ENCODE measurements around the gene SLC38A4.
"Not testable (repeated sequence)": the region's sequence is repeated elsewhere in the genome, so short reads cannot be mapped to it uniquely, and the experiment has no call there.

The SLC38A4 gene

DNA sequence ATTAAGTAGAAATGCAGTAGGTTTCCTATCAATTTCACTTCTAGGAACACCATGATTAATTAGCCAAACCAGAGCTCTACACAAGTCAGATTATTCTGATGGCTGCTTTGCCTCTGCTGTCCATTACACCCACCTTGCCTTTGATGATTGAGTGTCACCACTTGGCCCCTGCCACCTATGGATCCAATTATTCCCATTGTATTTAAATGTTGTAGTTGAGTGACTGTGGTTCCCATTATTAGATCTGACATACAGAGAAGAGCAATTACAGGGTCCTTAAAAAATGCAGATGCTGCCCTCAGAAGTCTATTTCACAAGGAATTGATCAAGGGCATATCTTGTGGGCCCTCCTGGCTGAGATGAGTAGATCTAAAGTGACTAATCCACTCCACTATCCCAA lies 39.5 kb upstream of the SLC38A4 start:
- no peaks in the 10 kb centered on the region for H4K20me1 ChIP-seq (ENCODE audit: insufficient read depth, low read length)
- no peaks in the 10 kb centered on the region for H3K4me1 ChIP-seq (ENCODE audit: low read length)
- H2AFZ ChIP-seq (ENCODE audit: low read depth, low read length), result no peak overlapping the region
- H3K27me3 ChIP-seq (ENCODE audit: low read depth, low read length), result no peaks in the 10 kb centered on the region
- no peak overlapping the region for H3K4me2 ChIP-seq (ENCODE audit: low read length)
- H3K4me3 ChIP-seq (ENCODE audit: low read length), result no peak overlapping the region
- H3K9me3 ChIP-seq (ENCODE audit: insufficient read depth, low read length), result no peaks in the 10 kb centered on the region
- TF ChIP-seq, protein P1, sequence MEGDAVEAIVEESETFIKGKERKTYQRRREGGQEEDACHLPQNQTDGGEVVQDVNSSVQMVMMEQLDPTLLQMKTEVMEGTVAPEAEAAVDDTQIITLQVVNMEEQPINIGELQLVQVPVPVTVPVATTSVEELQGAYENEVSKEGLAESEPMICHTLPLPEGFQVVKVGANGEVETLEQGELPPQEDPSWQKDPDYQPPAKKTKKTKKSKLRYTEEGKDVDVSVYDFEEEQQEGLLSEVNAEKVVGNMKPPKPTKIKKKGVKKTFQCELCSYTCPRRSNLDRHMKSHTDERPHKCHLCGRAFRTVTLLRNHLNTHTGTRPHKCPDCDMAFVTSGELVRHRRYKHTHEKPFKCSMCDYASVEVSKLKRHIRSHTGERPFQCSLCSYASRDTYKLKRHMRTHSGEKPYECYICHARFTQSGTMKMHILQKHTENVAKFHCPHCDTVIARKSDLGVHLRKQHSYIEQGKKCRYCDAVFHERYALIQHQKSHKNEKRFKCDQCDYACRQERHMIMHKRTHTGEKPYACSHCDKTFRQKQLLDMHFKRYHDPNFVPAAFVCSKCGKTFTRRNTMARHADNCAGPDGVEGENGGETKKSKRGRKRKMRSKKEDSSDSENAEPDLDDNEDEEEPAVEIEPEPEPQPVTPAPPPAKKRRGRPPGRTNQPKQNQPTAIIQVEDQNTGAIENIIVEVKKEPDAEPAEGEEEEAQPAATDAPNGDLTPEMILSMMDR (IDR thresholded peaks at IDR 0.05; ENCODE audit: low read depth, low read length), result no peak
- no peak for TF ChIP-seq EZH2phosphoT487 (IDR thresholded peaks at IDR 0.05; ENCODE audit: low read depth)
- H3K79me2 ChIP-seq (ENCODE audit: low read length), result no peaks in the 10 kb centered on the region
- H3K36me3 ChIP-seq (replicated peaks; ENCODE audit: low read depth, low read length), result no peaks in the 10 kb centered on the region
- no peak overlapping the region for H3K9ac ChIP-seq (ENCODE audit: low read length)
- no peak overlapping the region for H3K27ac ChIP-seq (ENCODE audit: low read length)

DNA sequence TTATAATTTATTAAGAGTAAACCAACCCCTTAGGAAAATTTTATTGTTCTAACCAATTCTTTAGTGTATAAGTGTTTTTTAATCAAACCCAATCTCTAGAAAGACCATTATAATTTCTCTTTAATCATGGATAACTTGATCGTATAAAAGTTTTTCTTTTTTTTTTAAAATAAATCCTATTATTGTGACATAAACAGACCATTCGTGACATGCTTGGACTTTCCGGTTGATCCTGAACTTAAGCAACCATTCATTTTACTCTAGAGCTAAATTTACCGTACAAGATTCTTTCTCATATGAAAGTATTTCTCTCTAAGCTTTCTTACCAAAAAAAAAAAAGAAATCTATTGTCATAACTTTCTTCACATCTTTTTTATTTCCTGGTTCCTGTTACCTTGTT lies 32.6 kb upstream of the SLC38A4 start:
- Histone ChIP-seq H3K4me3 (ENCODE audit: low read length) (no peak overlapping the region), H3K27ac (ENCODE audit: low read length) (no peak overlapping the region), H2AFZ (ENCODE audit: low read depth, low read length) (no peak overlapping the region), H3K36me3 (replicated peaks; ENCODE audit: low read depth, low read length) (no peaks in the 10 kb centered on the region), H3K27me3 (ENCODE audit: low read depth, low read length) (no peaks in the 10 kb centered on the region), H3K9me3 (ENCODE audit: insufficient read depth, low read length) (peaks cover 7% of the 10 kb centered on the region), H3K79me2 (ENCODE audit: low read length) (no peaks in the 10 kb centered on the region), H4K20me1 (ENCODE audit: insufficient read depth, low read length) (no peaks in the 10 kb centered on the region), H3K9ac (ENCODE audit: low read length) (no peak overlapping the region), H3K4me1 (ENCODE audit: low read length) (no peaks in the 10 kb centered on the region), H3K4me2 (ENCODE audit: low read length) (no peak overlapping the region)
- TF ChIP-seq, protein P1 (IDR thresholded peaks at IDR 0.05; ENCODE audit: low read depth, low read length), result no peak
- TF ChIP-seq EZH2phosphoT487 (IDR thresholded peaks at IDR 0.05; ENCODE audit: low read depth), result no peak

DNA sequence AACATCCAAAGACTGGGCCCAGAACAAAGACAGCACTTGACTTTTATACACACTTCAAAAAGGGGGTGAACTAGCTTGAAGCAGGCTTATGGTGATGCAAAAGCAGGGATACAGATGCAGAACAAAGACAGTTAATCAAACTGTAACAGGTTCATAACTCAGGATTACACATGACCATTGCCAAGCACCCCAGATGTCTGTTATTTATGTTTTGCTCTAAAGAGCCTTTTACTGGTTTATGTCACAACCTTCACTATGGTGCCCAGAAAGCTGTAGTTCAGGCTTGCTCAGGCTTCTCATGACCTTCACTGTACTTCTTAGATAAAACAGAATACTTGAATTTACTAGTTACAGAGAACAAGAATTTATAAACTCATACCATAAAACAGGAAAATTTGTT lies 31.7 kb upstream of the SLC38A4 start:
- Histone ChIP-seq H3K36me3 (replicated peaks; ENCODE audit: low read depth, low read length) (no peaks in the 10 kb centered on the region), H3K27ac (ENCODE audit: low read length) (no peak overlapping the region), H4K20me1 (ENCODE audit: insufficient read depth, low read length) (no peaks in the 10 kb centered on the region), H3K27me3 (ENCODE audit: low read depth, low read length) (no peaks in the 10 kb centered on the region), H3K9ac (ENCODE audit: low read length) (no peak overlapping the region), H3K4me2 (ENCODE audit: low read length) (no peak overlapping the region), H3K4me1 (ENCODE audit: low read length) (no peaks in the 10 kb centered on the region), H3K9me3 (ENCODE audit: insufficient read depth, low read length) (peaks cover 7% of the 10 kb centered on the region), H2AFZ (ENCODE audit: low read depth, low read length) (no peak overlapping the region), H3K79me2 (ENCODE audit: low read length) (no peaks in the 10 kb centered on the region), H3K4me3 (ENCODE audit: low read length) (no peak overlapping the region)
- TF ChIP-seq, protein P1 (IDR thresholded peaks at IDR 0.05; ENCODE audit: low read depth, low read length), result no peak
- TF ChIP-seq EZH2phosphoT487 (IDR thresholded peaks at IDR 0.05; ENCODE audit: low read depth), result no peak

DNA sequence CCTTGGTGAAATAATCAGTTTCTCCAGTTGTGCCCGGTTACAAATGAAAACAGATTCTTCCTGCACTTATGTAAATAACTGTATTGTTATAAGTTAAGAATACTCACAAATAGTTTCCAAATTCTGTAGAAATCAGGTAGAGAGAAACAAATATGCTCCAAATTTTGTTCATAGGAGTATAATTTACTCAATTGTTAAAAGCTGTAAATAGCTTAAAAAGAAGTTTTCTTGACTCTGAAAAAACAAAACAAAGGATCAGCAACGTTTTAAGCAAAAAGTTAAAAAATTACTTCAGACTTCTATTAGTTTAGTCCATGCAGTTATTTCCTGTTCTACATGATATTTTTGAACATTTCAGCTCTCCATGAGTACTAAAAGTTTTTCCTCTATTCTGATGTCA lies 30.0 kb upstream of the SLC38A4 start:
- H3K9ac ChIP-seq (ENCODE audit: low read length), result no peak overlapping the region
- no peak overlapping the region for H3K27ac ChIP-seq (ENCODE audit: low read length)
- H3K36me3 ChIP-seq (replicated peaks; ENCODE audit: low read depth, low read length), result no peaks in the 10 kb centered on the region
- peaks cover 7% of the 10 kb centered on the region for H3K9me3 ChIP-seq (ENCODE audit: insufficient read depth, low read length)
- no peaks in the 10 kb centered on the region for H3K79me2 ChIP-seq (ENCODE audit: low read length)
- TF ChIP-seq, protein P1 (IDR thresholded peaks at IDR 0.05; ENCODE audit: low read depth, low read length), result no peak
- no peak for TF ChIP-seq EZH2phosphoT487 (IDR thresholded peaks at IDR 0.05; ENCODE audit: low read depth)
- H3K4me1 ChIP-seq (ENCODE audit: low read length), result no peaks in the 10 kb centered on the region
- no peak overlapping the region for H2AFZ ChIP-seq (ENCODE audit: low read depth, low read length)
- no peak overlapping the region for H3K4me2 ChIP-seq (ENCODE audit: low read length)
- H3K4me3 ChIP-seq (ENCODE audit: low read length), result no peak overlapping the region
- no peaks in the 10 kb centered on the region for H4K20me1 ChIP-seq (ENCODE audit: insufficient read depth, low read length)
- H3K27me3 ChIP-seq (ENCODE audit: low read depth, low read length), result no peaks in the 10 kb centered on the region

DNA sequence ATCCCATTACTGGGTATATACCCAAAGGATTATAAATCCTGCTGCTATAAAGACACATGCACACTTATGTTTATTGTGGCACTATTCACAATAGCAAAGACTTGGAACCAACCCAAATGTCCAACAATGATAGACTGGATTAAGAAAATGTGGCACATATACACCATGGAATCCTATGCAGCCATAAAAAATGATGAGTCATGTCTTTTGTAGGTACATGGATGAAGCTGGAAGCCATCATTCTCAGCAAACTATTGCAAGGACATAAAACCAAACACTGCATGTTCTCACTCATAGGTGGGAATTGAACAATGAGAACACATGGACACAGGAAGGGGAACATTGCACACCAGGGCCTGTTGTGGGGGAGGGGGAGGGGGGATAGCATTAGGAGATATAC lies 28.4 kb upstream of the SLC38A4 start:
- not testable (repeated sequence) for H3K27ac ChIP-seq (ENCODE audit: low read length); H3K27me3 ChIP-seq (ENCODE audit: low read depth, low read length); H3K9me3 ChIP-seq (ENCODE audit: insufficient read depth, low read length)

DNA sequence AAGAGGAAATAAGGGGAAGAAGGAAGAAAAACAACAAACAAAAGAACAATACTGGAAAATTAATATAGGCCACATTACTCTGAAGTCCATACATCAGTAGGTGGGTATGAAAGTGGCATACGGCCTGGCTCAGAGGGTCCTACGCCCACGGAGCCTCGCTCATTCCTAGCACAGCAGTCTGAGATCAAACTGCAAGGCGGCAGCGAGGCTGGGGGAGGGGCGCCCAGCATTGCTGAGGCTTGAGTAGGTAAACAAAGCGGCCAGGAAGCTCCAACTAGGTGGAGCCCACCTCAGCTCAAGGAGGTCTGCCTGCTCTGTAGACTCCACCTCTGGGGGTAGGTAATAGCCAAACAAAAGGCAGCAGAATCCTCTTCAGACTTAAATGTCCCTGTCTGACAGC lies 23.0 kb upstream of the SLC38A4 start:
- not testable (repeated sequence) for H3K4me3 ChIP-seq (ENCODE audit: low read length); H3K36me3 ChIP-seq (replicated peaks; ENCODE audit: low read depth, low read length); H3K27ac ChIP-seq (ENCODE audit: low read length); H4K20me1 ChIP-seq (ENCODE audit: insufficient read depth, low read length); H2AFZ ChIP-seq (ENCODE audit: low read depth, low read length); H3K4me1 ChIP-seq (ENCODE audit: low read length); H3K27me3 ChIP-seq (ENCODE audit: low read depth, low read length); H3K9me3 ChIP-seq (ENCODE audit: insufficient read depth, low read length); H3K4me2 ChIP-seq (ENCODE audit: low read length); H3K9ac ChIP-seq (ENCODE audit: low read length); H3K79me2 ChIP-seq (ENCODE audit: low read length)

More for the DNA sequence above, 28.4 kb upstream of the SLC38A4 start:
- not testable (repeated sequence) for H3K79me2 ChIP-seq (ENCODE audit: low read length); H3K9ac ChIP-seq (ENCODE audit: low read length); H3K4me3 ChIP-seq (ENCODE audit: low read length); H3K36me3 ChIP-seq (replicated peaks; ENCODE audit: low read depth, low read length); H3K4me1 ChIP-seq (ENCODE audit: low read length); H2AFZ ChIP-seq (ENCODE audit: low read depth, low read length); H3K4me2 ChIP-seq (ENCODE audit: low read length); H4K20me1 ChIP-seq (ENCODE audit: insufficient read depth, low read length)
